Astrocyte (in vitro differentiated cells and primary cell): ENCODE measurements around the gene LITAF.

Source experiments
- EZH2 ChIP-seq: IDR thresholded peaks from 2 replicates; pipeline ENCODE4 v1.6.1; 2012; ENCODE audit warnings: mild to moderate bottlenecking, low read length, inconsistent platforms; ENCODE audit not compliant: insufficient read depth
- TF ChIP-seq, protein P1 (sequence below): IDR thresholded peaks from 2 replicates; pipeline ENCODE4 v1.5.1; 2011; ENCODE audit warnings: low read depth, mild to moderate bottlenecking, inconsistent platforms, low read length, moderate library complexity; ENCODE audit not compliant: insufficient read depth

DNA sequence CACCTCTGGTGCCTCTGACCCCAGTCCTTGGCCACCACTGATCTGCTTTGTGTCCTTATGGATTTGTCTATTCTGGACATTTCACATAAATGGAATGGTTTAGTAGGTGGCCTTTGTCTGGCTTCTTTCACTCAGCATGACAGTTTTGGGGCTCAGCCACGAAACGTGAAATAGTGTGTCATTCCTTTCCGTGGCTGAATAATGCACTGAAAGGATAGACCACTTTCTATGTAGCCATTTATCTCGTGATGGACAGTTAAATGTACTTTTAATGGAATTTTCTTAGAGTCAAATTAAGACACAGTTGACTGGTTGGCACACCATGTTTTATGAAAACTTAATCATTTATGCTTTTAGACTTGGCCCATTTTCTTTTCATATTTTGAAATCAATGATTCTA, 57.4 kb downstream of the LITAF start:
- TF ChIP-seq, protein P1, sequence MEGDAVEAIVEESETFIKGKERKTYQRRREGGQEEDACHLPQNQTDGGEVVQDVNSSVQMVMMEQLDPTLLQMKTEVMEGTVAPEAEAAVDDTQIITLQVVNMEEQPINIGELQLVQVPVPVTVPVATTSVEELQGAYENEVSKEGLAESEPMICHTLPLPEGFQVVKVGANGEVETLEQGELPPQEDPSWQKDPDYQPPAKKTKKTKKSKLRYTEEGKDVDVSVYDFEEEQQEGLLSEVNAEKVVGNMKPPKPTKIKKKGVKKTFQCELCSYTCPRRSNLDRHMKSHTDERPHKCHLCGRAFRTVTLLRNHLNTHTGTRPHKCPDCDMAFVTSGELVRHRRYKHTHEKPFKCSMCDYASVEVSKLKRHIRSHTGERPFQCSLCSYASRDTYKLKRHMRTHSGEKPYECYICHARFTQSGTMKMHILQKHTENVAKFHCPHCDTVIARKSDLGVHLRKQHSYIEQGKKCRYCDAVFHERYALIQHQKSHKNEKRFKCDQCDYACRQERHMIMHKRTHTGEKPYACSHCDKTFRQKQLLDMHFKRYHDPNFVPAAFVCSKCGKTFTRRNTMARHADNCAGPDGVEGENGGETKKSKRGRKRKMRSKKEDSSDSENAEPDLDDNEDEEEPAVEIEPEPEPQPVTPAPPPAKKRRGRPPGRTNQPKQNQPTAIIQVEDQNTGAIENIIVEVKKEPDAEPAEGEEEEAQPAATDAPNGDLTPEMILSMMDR: no peak
- TF ChIP-seq EZH2: no peak
